GM12878 (cell line): ENCODE results near the gene FAM3B. TPM values are rescaled to one million over a fixed set of nuclear protein-coding genes. Genes with fewer than 3 reads are reported as not detected.
A peak's percentile ranks its signal among the peaks of the same experiment; 100 is the strongest.

Experiments used
- ATAC-seq: fragments of 200-7000 bp; cut with Tn5 transposase; 3 replicates; pipeline ENCODE4 v1.9.1; 2020; ENCODE audit warnings: mild to moderate bottlenecking, moderate library complexity
- BruUV-seq: library from RNA; stranded (reverse); fragments of 400-500 nt; replicated peaks from 2 replicates; lab custom pipeline; 2021; lab: Mats Ljungman, UMichigan
- CTCF ChIA-PET: fragments of 300-600 bp; sonication (Branson Sonifier 250); formaldehyde crosslinking; extraction: SDS; loops from one replicate; lab custom pipeline; 2021; ENCODE audit warnings: inconsistent platforms; lab: Yijun Ruan, JAX
- POLR2A ChIA-PET: fragments of 350-600 bp; formaldehyde crosslinking; extraction: SDS; loops from one replicate; lab custom pipeline; 2021; ENCODE audit warnings: inconsistent platforms; lab: Charles Lee
- RAD21 ChIA-PET: fragments of 300-600 bp; sonication (Branson Sonifier 250); formaldehyde crosslinking; loops from one replicate; lab custom pipeline; 2023; ENCODE audit warnings: antibody characterized with exemption; ENCODE audit not compliant: unreplicated experiment; lab: Charles Lee
- SMC1A ChIA-PET: fragments of 300-600 bp; sonication (Branson Sonifier 250); formaldehyde crosslinking; loops from one replicate; lab custom pipeline; 2023; ENCODE audit not compliant: unreplicated experiment, uncharacterized antibody; lab: Charles Lee
- DNase-seq: peaks from one replicate; pipeline ENCODE4 v3.0.0-alpha.2; 2011; ENCODE audit warnings: low read depth, low spot score
- FAIRE-seq: peaks from 3 replicates; lab custom pipeline; 2011; peaks lifted over from hg19 to GRCh38; lab: Jason Lieb, UNC
- H2AFZ ChIP-seq: 2 replicates; pipeline ENCODE4 v1.6.0; 2011; ENCODE audit warnings: low read depth, low read length, control low read depth; ENCODE audit not compliant: control insufficient read depth
- H3K27ac ChIP-seq: 2 replicates; pipeline ENCODE4 v1.5.1; 2011; ENCODE audit warnings: control low read depth; ENCODE audit not compliant: control insufficient read depth, insufficient read depth
- H3K27me3 ChIP-seq, 2 experiments: replicated peaks in 1 of 2; 2 replicates each; pipeline versions ENCODE4 v1.6.0 to v1.6.1; 2011; ENCODE audit warnings: low read length in 1 of 2; ENCODE audit not compliant: control insufficient read depth in 2 of 2, insufficient read depth in 2 of 2
- H3K36me3 ChIP-seq, 2 experiments: 2 replicates each; pipeline ENCODE4 v1.5.1; 2011; ENCODE audit warnings: low read length in 1 of 2; ENCODE audit not compliant: control insufficient read depth in 2 of 2, insufficient read depth in 2 of 2
- H3K4me1 ChIP-seq: 2 replicates; pipeline ENCODE4 v1.6.1; 2011; ENCODE audit warnings: mild to moderate bottlenecking, low read length, moderate library complexity, mixed read lengths; ENCODE audit not compliant: control insufficient read depth, insufficient read depth
- H3K4me2 ChIP-seq: 2 replicates; pipeline ENCODE4 v1.6.0; 2011; ENCODE audit warnings: control low read depth; ENCODE audit not compliant: control insufficient read depth, insufficient read depth
- H3K4me3 ChIP-seq: fragments of 200-600 bp; sonication (generic); 2 replicates; pipeline ENCODE4 v1.5.1; 2016
- H3K79me2 ChIP-seq: 2 replicates; pipeline ENCODE4 v1.6.0; 2011; ENCODE audit warnings: low read length; ENCODE audit not compliant: control insufficient read depth, insufficient read depth
- H3K9ac ChIP-seq: 2 replicates; pipeline ENCODE4 v1.8.0; 2011; ENCODE audit warnings: low read length, control low read depth, mixed read lengths; ENCODE audit not compliant: control insufficient read depth, insufficient read depth
- H3K9me3 ChIP-seq: replicated peaks from 3 replicates; pipeline ENCODE4 v1.5.1; 2011; ENCODE audit warnings: mild to moderate bottlenecking, low read length; ENCODE audit not compliant: control insufficient read depth, insufficient read depth
- H4K20me1 ChIP-seq: 2 replicates; pipeline ENCODE4 v1.6.0; 2011; ENCODE audit not compliant: control insufficient read depth, insufficient read depth
- ESRRA ChIP-seq: IDR thresholded peaks from 2 replicates; pipeline ENCODE4 v1.6.1; 2012; ENCODE audit warnings: mild to moderate bottlenecking, low read length, improper control_type of control experiment
- HDGF ChIP-seq: fragments of 450-650 bp; IDR thresholded peaks from 2 replicates; pipeline ENCODE4 v1.6.1; 2016; ENCODE audit warnings: antibody characterized with exemption
- NBN ChIP-seq: fragments of 450-650 bp; IDR thresholded peaks from 2 replicates; pipeline ENCODE4 v1.6.1; 2016
- POU2F2 ChIP-seq: IDR thresholded peaks from 3 replicates; pipeline ENCODE4 v1.6.1; 2011; ENCODE audit warnings: low read depth, mild to moderate bottlenecking, low read length, borderline replicate concordance
- ZNF384 ChIP-seq: IDR thresholded peaks from 2 replicates; pipeline ENCODE4 v1.6.1; 2012; ENCODE audit warnings: low read depth, mild to moderate bottlenecking, low read length, improper control_type of control experiment, borderline replicate concordance
- ZSCAN29 ChIP-seq: fragments of 450-650 bp; IDR thresholded peaks from 2 replicates; pipeline ENCODE4 v1.6.1; 2017; ENCODE audit warnings: mild to moderate bottlenecking, moderate library complexity
- ZZZ3 ChIP-seq: IDR thresholded peaks from 2 replicates; pipeline ENCODE4 v1.6.1; 2011; ENCODE audit warnings: low read depth; ENCODE audit not compliant: control insufficient read depth, insufficient read length
- WGBS: methylation state at CpG from one replicate; pipeline ENCODE4 v1.1.6; 2016; ENCODE audit warnings: low lambda C conversion rate; ENCODE audit not compliant: insufficient replicate concordance, insufficient coverage; ENCODE audit errors: missing lambda C conversion rate; 5-methylcytosine and 5-hydroxymethylcytosine counted together
- in situ Hi-C: fragments of 300-500 bp; cut with MboI; formaldehyde crosslinking; loops from 9 replicates; pipeline ENCODE4 v1.14.3; 2018; ENCODE audit warnings: mixed read lengths
- intact Hi-C: fragments of 100-400 bp; cut with micrococcal nuclease; formaldehyde crosslinking; loops from one replicate; pipeline ENCODE4 v1.14.2; 2022; ENCODE audit not compliant: unreplicated experiment
- polyA plus RNA-seq, 11 experiments: library from polyadenylated mRNA; depleted of rRNA in 4 of 11; unstranded in 6 of 11; stranded (reverse) in 5 of 11; fragments of >200 nt; fragmentation: Nextera tagmentation in 4 of 11; fragmentation: Illumina TruSeq in 1 of 11; extraction: Ambion mirVana in 4 of 11; extraction: Trizol in 1 of 11; gene quantifications; 1 replicate in 1 of 11; 2 replicates in 10 of 11; pipeline versions ENCODE4 v1.2.1 to v1.2.3, GENCODE V29; 2011 to 2016; ENCODE audit warnings: inconsistent platforms in 2 of 11, missing spikeins in 2 of 11, low read depth in 1 of 11
- total RNA-seq, 4 experiments: library from RNA; depleted of rRNA in 3 of 4; stranded (reverse); fragments of >200 nt in 3 of 4; fragmentation: Illumina TruSeq in 1 of 4; extraction: Trizol in 1 of 4; gene quantifications; 2 replicates each; pipeline versions ENCODE4 v1.2.1 to v1.2.3, GENCODE V29; 2013 to 2021
- TF ChIP-seq, protein P1 (sequence below): fragments of 450-650 bp; IDR thresholded peaks from 2 replicates; pipeline ENCODE4 v1.6.1; 2017; ENCODE audit warnings: mild to moderate bottlenecking
- TF ChIP-seq, protein P2 (sequence below): fragments of 450-650 bp; IDR thresholded peaks from 2 replicates; pipeline ENCODE4 v1.6.1; 2018; ENCODE audit warnings: borderline replicate concordance, mild to moderate bottlenecking; ENCODE audit not compliant: partially characterized antibody
- TF ChIP-seq, protein P3 (sequence below): fragments of 450-650 bp; IDR thresholded peaks from 2 replicates; pipeline ENCODE4 v1.6.1; 2017; ENCODE audit warnings: low read depth, mild to moderate bottlenecking, moderate library complexity

Gene FAM3B
- total and polyA plus RNA-seq, 10 of the 15 experiments (the other 5 are each of a cell fraction or from before 2014, with no cell fraction given), result 0.12 TPM; not detected in 9

DNA sequence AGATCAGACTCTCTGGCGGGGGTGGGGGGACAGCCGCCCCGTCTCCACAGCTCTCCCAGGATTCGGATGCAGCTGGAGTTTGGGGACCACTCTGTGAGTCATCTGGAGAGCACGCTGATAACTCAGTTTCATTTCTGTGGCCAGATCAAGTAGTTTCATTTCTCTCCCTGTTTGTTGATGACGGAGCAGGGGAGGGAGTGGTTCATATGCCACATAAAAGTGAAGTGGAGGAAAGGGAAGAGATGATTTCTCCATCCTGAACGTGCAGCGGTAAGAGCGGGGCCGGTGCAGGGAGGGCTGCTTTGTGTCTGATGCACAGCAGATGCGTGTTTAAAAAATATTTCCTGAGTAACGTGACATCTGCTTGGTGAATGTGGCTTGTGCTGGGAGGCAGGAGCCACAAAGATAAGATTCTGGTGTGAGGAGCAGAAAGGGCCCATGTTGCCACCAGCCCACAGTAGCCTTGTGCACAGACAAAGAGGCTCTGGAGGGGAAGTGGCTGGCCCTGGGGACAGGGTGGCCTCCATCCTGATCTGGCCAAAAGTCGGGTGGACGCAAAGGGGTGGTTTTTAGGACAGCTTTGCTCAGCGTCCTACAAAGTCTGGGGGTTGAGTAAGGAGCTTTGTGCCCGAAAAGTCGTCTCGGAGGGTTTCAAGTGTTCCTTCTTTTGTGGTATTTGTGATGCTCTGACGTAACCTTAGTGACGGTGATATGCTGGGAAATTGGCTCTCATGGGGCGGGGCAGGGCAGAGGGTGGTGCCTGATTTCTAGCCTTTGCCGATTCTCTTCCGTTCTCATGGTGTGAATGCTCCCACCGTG, 45.4 kb downstream of the FAM3B start, which contains the start of gene MX2 (continued):
- TF ChIP-seq, protein P1, sequence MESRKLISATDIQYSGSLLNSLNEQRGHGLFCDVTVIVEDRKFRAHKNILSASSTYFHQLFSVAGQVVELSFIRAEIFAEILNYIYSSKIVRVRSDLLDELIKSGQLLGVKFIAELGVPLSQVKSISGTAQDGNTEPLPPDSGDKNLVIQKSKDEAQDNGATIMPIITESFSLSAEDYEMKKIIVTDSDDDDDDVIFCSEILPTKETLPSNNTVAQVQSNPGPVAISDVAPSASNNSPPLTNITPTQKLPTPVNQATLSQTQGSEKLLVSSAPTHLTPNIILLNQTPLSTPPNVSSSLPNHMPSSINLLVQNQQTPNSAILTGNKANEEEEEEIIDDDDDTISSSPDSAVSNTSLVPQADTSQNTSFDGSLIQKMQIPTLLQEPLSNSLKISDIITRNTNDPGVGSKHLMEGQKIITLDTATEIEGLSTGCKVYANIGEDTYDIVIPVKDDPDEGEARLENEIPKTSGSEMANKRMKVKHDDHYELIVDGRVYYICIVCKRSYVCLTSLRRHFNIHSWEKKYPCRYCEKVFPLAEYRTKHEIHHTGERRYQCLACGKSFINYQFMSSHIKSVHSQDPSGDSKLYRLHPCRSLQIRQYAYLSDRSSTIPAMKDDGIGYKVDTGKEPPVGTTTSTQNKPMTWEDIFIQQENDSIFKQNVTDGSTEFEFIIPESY, result no peak
- TF ChIP-seq POU2F2, result peak; percentile 64; the same call in 2 of the 3 replicates

DNA sequence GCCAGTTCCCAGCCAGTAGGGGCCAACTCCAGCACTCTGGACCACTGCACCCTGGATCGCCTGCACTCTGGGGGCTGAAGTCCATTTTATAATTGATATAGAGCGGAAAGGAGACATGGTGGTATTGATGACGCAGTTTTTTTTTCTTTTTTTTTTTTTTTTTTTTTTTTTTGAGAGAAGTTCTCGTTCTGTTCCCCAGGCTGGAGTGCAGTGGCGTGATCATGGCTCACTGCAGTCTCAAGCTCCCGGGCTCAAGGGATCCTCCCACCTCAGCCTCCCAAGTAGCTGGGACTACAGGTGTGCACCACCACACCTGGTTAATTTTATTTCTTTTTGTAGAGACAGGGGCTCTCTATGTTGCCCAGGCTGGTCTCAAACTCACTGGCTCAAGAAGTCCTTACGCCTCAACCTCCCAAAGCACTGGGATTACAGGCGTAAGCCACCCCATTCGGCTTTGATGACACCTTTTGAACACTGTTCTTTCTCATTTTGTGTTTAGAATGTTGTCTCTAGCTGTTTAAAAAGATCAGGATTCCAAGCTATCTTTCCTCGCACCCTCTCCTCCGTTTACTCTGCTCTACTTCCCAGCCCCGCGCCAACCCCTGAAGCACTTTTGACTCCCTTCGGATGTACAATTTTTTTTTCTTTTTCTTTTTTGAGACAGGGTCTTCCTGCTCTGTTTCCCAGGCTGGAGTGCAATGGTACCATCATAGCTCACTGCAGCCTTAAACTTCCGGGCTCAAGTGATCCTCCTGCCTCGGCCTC, 46.2 kb downstream of the FAM3B start:
- Histone ChIP-seq H3K9me3 (no peaks in the 10 kb centered on the region), H3K4me2 (peak overlapping the region; percentile 87), H3K9ac (peak overlapping the region; percentile 69), H2AFZ (no peak overlapping the region), H4K20me1 (no peaks in the 10 kb centered on the region), H3K4me3 (peak overlapping the region; percentile 84), H3K4me1 (peaks cover 33% of the 10 kb centered on the region), H3K36me3 (no peaks in the 10 kb centered on the region), H3K79me2 (peaks cover 40% of the 10 kb centered on the region), H3K27ac (peak overlapping the region; percentile 89), H3K27me3 (no peaks in the 10 kb centered on the region)
- ChIA-PET CTCF (interaction anchor here (0.9 to 9.1 kb wide), 3 partner anchors 10 to 80 kb away, joined by 3 to 63 read pairs (median 3); no protein-coding TSS in a partner anchor), RAD21 (interaction anchor here (0.6 to 5.3 kb wide), 5 partner anchors 9 to 832 kb away, joined by 3 to 34 read pairs (median 3); partner anchors contain the start of gene MX1), SMC1A (interaction anchor here (0.7 to 4.1 kb wide), 9 partner anchors 8 to 635 kb away, joined by 3 to 32 read pairs (median 4); partner anchors contain the start of gene MX1), POLR2A (interaction anchor here (0.6 to 1.6 kb wide), 9 partner anchors 9 to 744 kb away, joined by 3 to 7 read pairs (median 4); partner anchors contain the start of gene MX1)
- DNase-seq, result no peak
- ATAC-seq, result peak; percentile 0; the same call in 1 of the 3 replicates
- 60% methylated on average over 15 of the region's 16 CpGs for WGBS
- intact Hi-C loops (loop anchor here (5.0 to 10.0 kb wide), 4 partner anchors 80 to 862 kb away; no protein-coding TSS in a partner anchor), in situ Hi-C loops (no loop called here)
- FAIRE-seq, result no peak
- no TSS peak for BruUV-seq
- TF ChIP-seq, protein P2, sequence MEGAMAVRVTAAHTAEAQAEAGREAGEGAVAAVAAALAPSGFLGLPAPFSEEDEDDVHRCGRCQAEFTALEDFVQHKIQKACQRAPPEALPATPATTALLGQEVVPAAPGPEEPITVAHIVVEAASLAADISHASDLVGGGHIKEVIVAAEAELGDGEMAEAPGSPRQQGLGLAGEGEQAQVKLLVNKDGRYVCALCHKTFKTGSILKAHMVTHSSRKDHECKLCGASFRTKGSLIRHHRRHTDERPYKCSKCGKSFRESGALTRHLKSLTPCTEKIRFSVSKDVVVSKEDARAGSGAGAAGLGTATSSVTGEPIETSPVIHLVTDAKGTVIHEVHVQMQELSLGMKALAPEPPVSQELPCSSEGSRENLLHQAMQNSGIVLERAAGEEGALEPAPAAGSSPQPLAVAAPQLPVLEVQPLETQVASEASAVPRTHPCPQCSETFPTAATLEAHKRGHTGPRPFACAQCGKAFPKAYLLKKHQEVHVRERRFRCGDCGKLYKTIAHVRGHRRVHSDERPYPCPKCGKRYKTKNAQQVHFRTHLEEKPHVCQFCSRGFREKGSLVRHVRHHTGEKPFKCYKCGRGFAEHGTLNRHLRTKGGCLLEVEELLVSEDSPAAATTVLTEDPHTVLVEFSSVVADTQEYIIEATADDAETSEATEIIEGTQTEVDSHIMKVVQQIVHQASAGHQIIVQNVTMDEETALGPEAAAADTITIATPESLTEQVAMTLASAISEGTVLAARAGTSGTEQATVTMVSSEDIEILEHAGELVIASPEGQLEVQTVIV, result no peak
- no peak for TF ChIP-seq ZZZ3
- TF ChIP-seq ZNF384, result peak; percentile 84
- TF ChIP-seq ESRRA, result no peak
- TF ChIP-seq NBN, result peak; percentile 81
- no peak for TF ChIP-seq ZSCAN29
- no peak for TF ChIP-seq HDGF
- TF ChIP-seq, protein P3, sequence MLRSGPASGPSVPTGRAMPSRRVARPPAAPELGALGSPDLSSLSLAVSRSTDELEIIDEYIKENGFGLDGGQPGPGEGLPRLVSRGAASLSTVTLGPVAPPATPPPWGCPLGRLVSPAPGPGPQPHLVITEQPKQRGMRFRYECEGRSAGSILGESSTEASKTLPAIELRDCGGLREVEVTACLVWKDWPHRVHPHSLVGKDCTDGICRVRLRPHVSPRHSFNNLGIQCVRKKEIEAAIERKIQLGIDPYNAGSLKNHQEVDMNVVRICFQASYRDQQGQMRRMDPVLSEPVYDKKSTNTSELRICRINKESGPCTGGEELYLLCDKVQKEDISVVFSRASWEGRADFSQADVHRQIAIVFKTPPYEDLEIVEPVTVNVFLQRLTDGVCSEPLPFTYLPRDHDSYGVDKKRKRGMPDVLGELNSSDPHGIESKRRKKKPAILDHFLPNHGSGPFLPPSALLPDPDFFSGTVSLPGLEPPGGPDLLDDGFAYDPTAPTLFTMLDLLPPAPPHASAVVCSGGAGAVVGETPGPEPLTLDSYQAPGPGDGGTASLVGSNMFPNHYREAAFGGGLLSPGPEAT, result peak; percentile 66
